OCI-LY7 (cell line): Measurements from ENCODE around the gene RIC8B. TPM values are rescaled to one million over a fixed set of nuclear protein-coding genes. Genes with fewer than 3 reads are reported as not detected.

Source experiments
- BruUV-seq: library from RNA; stranded (reverse); fragments of 400-500 nt; replicated peaks from 2 replicates; lab custom pipeline; 2021; lab: Mats Ljungman, UMichigan
- CTCF ChIA-PET: fragments of 300-600 bp; sonication (Branson Sonifier 250); formaldehyde crosslinking; loops from one replicate; lab custom pipeline; 2022; ENCODE audit warnings: antibody characterized with exemption; ENCODE audit not compliant: unreplicated experiment; lab: Charles Lee
- POLR2A ChIA-PET: fragments of 300-600 bp; sonication (Branson Sonifier 250); formaldehyde crosslinking; loops from one replicate; lab custom pipeline; 2022; ENCODE audit warnings: antibody characterized with exemption; lab: Charles Lee
- DNase-seq: peaks from one replicate; pipeline ENCODE4 v3.0.0-alpha.2; 2015; ENCODE audit warnings: low spot score
- H2AFZ ChIP-seq: fragments of 200-600 bp; sonication (generic), shearing (Covaris generic); 2 replicates; pipeline ENCODE4 v1.6.1; 2014; ENCODE audit warnings: mild to moderate bottlenecking, antibody characterized with exemption, low read length, moderate library complexity
- H3K27ac ChIP-seq: fragments of 200-600 bp; sonication (generic); 2 replicates; pipeline ENCODE4 v1.5.1; 2014; ENCODE audit warnings: mixed run types, low read depth, mild to moderate bottlenecking, moderate library complexity, low read length, inconsistent platforms; ENCODE audit not compliant: poor library complexity, severe bottlenecking
- H3K36me3 ChIP-seq: fragments of 200-600 bp; sonication (generic); 2 replicates; pipeline ENCODE4 v1.6.1; 2014; ENCODE audit warnings: mild to moderate bottlenecking, antibody characterized with exemption, low read length, moderate library complexity, mixed read lengths; ENCODE audit not compliant: insufficient read depth
- H3K4me1 ChIP-seq: fragments of 200-600 bp; sonication (generic); 2 replicates; pipeline ENCODE4 v1.5.1; 2014; ENCODE audit warnings: mild to moderate bottlenecking, low read length; ENCODE audit not compliant: insufficient read depth, poor library complexity, severe bottlenecking
- H3K4me2 ChIP-seq: fragments of 200-600 bp; sonication (generic); 2 replicates; pipeline ENCODE4 v1.6.1; 2014; ENCODE audit warnings: mild to moderate bottlenecking, low read length
- H3K4me3 ChIP-seq: fragments of 200-600 bp; sonication (generic); 2 replicates; pipeline ENCODE4 v1.5.1; 2014; ENCODE audit warnings: mild to moderate bottlenecking, low read depth, low read length; ENCODE audit not compliant: poor library complexity, severe bottlenecking
- H3K79me2 ChIP-seq: fragments of 200-600 bp; sonication (generic); 2 replicates; pipeline ENCODE4 v1.6.1; 2016; ENCODE audit warnings: low read depth, mild to moderate bottlenecking, low read length, moderate library complexity, mixed read lengths; ENCODE audit not compliant: insufficient read depth
- H3K9me2 ChIP-seq: fragments of 200-600 bp; sonication (generic); 2 replicates; pipeline ENCODE4 v1.6.1; 2016; ENCODE audit warnings: mild to moderate bottlenecking, low read length, mixed read lengths; ENCODE audit not compliant: insufficient read depth
- H3K9me3 ChIP-seq: fragments of 200-600 bp; sonication (generic); 2 replicates; pipeline ENCODE4 v1.6.1; 2014; ENCODE audit warnings: mild to moderate bottlenecking, mixed run types, low read length, mixed read lengths
- H4K20me1 ChIP-seq: fragments of 200-600 bp; sonication (generic); 2 replicates; pipeline ENCODE4 v1.6.1; 2014; ENCODE audit warnings: mild to moderate bottlenecking, antibody characterized with exemption, low read length, moderate library complexity, mixed read lengths; ENCODE audit not compliant: insufficient read depth
- EZH2phosphoT487 ChIP-seq: fragments of 200-600 bp; sonication (generic); IDR thresholded peaks from 2 replicates; pipeline ENCODE4 v1.6.1; 2018; ENCODE audit warnings: low read depth, borderline replicate concordance, mild to moderate bottlenecking, mixed run types, antibody characterized with exemption, low read length, moderate library complexity, mixed read lengths
- intact Hi-C: fragments of 100-400 bp; cut with micrococcal nuclease; formaldehyde crosslinking; loops from one replicate; pipeline ENCODE4 v1.10.0; 2022; ENCODE audit not compliant: unreplicated experiment
- total RNA-seq, 2 experiments: library from RNA; depleted of rRNA in 1 of 2; stranded (reverse); fragments of >200 nt in 1 of 2; shearing (Covaris generic) in 1 of 2; gene quantifications; 2 replicates each; pipeline ENCODE4 v1.2.3, GENCODE V29; 2014 to 2022
- TF ChIP-seq, protein P1 (sequence below): fragments of 200-600 bp; sonication (generic); conservative IDR thresholded peaks from 2 replicates; pipeline ENCODE4 v1.5.1; 2014; ENCODE audit warnings: mild to moderate bottlenecking, antibody characterized with exemption, low read length, moderate library complexity, mixed read lengths

RIC8B gene
- total RNA-seq, 2 experiments from 2014 or later = 9.6 TPM; not detected in 1

DNA sequence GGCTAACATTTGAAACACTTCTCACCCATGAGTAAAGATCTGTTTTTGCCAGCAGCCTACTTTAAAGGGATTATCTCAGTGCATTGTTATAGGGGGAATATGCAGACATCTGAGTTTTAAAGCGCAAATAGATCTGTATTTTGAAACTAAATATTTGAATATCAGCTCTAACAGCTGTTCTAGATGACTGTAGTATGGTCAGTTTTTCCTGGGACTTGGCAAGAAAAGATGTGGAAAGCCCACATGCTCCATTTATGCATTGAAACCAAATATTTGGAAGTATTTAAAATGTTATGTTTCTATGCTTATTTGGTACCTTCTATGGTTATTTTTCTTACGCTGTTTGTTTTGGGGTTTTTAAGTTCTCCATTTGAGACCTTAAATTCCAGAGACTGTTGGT is 41.7 kb downstream of the RIC8B start:
- intact Hi-C loops = no loop called here
- Histone ChIP-seq H3K9me2 (no peaks in the 10 kb centered on the region), H3K4me2 (no peak overlapping the region), H3K4me1 (no peaks in the 10 kb centered on the region), H3K79me2 (no peaks in the 10 kb centered on the region), H4K20me1 (no peaks in the 10 kb centered on the region), H3K9me3 (no peaks in the 10 kb centered on the region), H2AFZ (no peak overlapping the region), H3K27ac (no peak overlapping the region), H3K36me3 (no peaks in the 10 kb centered on the region), H3K4me3 (no peak overlapping the region)
- TF ChIP-seq, protein P1, sequence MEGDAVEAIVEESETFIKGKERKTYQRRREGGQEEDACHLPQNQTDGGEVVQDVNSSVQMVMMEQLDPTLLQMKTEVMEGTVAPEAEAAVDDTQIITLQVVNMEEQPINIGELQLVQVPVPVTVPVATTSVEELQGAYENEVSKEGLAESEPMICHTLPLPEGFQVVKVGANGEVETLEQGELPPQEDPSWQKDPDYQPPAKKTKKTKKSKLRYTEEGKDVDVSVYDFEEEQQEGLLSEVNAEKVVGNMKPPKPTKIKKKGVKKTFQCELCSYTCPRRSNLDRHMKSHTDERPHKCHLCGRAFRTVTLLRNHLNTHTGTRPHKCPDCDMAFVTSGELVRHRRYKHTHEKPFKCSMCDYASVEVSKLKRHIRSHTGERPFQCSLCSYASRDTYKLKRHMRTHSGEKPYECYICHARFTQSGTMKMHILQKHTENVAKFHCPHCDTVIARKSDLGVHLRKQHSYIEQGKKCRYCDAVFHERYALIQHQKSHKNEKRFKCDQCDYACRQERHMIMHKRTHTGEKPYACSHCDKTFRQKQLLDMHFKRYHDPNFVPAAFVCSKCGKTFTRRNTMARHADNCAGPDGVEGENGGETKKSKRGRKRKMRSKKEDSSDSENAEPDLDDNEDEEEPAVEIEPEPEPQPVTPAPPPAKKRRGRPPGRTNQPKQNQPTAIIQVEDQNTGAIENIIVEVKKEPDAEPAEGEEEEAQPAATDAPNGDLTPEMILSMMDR = no peak
- no peak for TF ChIP-seq EZH2phosphoT487
- ChIA-PET CTCF (no interaction called here), POLR2A (interaction anchor here (0.8 kb wide), 1 partner anchor 16 kb away, joined by 4 read pairs; no protein-coding TSS in a partner anchor)
- no peak for DNase-seq
- BruUV-seq = no TSS peak

DNA sequence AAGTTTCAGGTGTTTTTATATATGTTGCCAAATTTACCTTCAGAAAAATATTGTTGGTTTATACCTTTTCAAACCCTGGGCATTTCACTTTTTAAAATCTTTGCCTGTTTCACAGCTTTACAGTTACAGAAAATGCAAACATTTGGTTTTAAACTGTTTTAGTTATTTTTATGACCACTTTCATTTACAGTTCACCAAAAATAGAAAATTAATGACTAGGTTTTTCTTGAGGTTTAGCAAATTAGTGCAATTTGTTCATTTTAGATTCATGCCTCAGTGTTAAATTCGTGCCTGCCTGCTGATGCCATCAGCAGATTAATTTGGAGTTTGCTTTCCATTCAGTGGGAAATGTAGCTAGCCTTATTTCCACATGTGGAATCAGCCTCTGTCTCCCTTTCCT is 45.5 kb downstream of the RIC8B start:
- no peak overlapping the region for H3K4me2 ChIP-seq
- H3K9me3 ChIP-seq = no peaks in the 10 kb centered on the region
- TF ChIP-seq, protein P1 = no peak
- no peak for TF ChIP-seq EZH2phosphoT487
- H3K4me3 ChIP-seq = no peak overlapping the region
- ChIA-PET CTCF (no interaction called here), POLR2A (interaction anchor here (0.8 kb wide), 1 partner anchor 258 kb away, joined by 3 read pairs; no protein-coding TSS in a partner anchor)
- no peak overlapping the region for H2AFZ ChIP-seq
- no peaks in the 10 kb centered on the region for H3K79me2 ChIP-seq
- H3K9me2 ChIP-seq = no peaks in the 10 kb centered on the region
- intact Hi-C loops = no loop called here
- H3K36me3 ChIP-seq = no peaks in the 10 kb centered on the region
- no peak overlapping the region for H3K27ac ChIP-seq
- DNase-seq = no peak
- no peaks in the 10 kb centered on the region for H4K20me1 ChIP-seq
- no TSS peak for BruUV-seq
- H3K4me1 ChIP-seq = no peaks in the 10 kb centered on the region

DNA sequence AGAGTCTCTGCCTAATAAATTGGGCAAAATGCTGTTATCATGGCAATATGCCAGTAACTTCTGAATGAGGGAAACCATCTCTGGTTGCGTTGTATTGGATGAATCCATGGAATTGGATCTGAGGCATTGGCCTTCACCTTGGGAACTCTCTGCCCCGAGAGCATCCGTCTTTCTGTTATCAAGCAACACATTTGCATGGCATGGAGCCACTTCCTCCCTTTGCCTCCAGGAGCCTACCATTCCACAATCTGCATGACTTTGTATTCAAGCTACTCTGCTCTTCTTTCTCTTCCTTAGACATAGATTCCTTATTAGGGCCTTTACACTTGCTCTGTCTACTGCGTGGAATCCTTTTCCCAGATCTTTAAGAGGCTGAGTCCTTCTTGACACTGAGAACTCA is 57.2 kb downstream of the RIC8B start:
- no TSS peak for BruUV-seq
- Histone ChIP-seq H3K4me3 (no peak overlapping the region), H3K36me3 (no peaks in the 10 kb centered on the region), H2AFZ (no peak overlapping the region), H3K9me3 (no peaks in the 10 kb centered on the region), H3K79me2 (no peaks in the 10 kb centered on the region), H3K9me2 (no peaks in the 10 kb centered on the region), H3K4me1 (no peaks in the 10 kb centered on the region), H3K27ac (no peak overlapping the region), H3K4me2 (no peak overlapping the region), H4K20me1 (no peaks in the 10 kb centered on the region)
- DNase-seq = no peak
- POLR2A ChIA-PET = interaction anchor here (0.6 kb wide), 1 partner anchor 11 kb away, joined by 3 read pairs; no protein-coding TSS in a partner anchor
- CTCF ChIA-PET = no interaction called here
- TF ChIP-seq, protein P1 = no peak
- no peak for TF ChIP-seq EZH2phosphoT487
- intact Hi-C loops = no loop called here
